ENCODE results near the gene ZCCHC14. TPM values are rescaled to one million over a fixed set of nuclear protein-coding genes. Genes with fewer than 3 reads are reported as not detected.
"Not testable (repeated sequence)": the region's sequence is repeated elsewhere in the genome, so short reads cannot be mapped to it uniquely, and the experiment has no call there.

Gene ZCCHC14
- total RNA-seq, 1 donor from 2014 or later = 15.9 TPM

DNA sequence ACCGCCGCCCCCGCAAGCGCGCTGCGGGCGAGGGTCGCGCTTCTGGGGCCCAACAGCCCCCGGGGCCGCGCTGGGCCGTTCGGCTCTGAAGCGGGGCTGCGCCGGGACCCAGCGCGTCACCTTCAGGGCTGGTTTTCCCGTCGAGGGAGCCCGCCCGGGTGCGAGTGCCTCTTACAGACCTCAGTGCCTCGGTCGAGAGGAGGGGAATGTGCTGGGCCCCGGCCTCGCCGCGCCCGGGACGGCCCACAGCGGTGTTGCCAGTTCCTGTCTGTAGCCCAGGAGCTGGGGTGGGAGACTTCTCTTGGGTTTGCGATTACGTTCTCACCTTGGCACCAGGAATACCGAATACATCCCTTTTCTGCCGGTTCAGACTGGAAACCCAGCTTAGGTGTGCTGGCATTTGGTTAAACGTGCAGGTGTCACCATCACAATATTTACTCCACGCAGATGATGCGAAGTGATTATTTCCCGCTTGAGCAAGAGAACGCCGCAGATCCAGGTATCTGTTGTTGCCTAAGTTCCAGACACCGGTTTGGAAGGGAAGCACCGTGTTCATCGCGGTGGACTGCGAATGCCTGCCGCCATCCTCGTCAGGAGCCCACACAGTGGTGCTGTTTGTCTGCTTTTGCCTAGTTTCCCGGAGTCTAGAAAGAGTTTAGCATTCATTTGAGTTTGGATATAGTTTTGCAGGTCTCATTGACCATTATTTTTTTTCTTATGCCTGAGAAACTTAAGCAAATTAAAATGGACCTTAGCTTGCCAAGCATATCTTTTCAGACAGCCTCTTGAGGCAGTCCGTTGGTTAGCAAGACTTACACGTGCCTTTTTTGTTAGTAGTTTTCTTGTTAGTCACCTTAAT lies 99.8 kb downstream of the ZCCHC14 start:
- H3K4me1 ChIP-seq = peaks cover 65% of the 10 kb centered on the region
- H3K4me3 ChIP-seq = peak overlapping the region; percentile 80
- H3K9me3 ChIP-seq (replicated peaks) = no peaks in the 10 kb centered on the region
- peak overlapping the region; percentile 99 for H3K27ac ChIP-seq (replicated peaks)
- intact Hi-C loops (cut with micrococcal nuclease) = no loop called here
- TF ChIP-seq, protein P1, sequence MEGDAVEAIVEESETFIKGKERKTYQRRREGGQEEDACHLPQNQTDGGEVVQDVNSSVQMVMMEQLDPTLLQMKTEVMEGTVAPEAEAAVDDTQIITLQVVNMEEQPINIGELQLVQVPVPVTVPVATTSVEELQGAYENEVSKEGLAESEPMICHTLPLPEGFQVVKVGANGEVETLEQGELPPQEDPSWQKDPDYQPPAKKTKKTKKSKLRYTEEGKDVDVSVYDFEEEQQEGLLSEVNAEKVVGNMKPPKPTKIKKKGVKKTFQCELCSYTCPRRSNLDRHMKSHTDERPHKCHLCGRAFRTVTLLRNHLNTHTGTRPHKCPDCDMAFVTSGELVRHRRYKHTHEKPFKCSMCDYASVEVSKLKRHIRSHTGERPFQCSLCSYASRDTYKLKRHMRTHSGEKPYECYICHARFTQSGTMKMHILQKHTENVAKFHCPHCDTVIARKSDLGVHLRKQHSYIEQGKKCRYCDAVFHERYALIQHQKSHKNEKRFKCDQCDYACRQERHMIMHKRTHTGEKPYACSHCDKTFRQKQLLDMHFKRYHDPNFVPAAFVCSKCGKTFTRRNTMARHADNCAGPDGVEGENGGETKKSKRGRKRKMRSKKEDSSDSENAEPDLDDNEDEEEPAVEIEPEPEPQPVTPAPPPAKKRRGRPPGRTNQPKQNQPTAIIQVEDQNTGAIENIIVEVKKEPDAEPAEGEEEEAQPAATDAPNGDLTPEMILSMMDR (IDR thresholded peaks at IDR 0.05; ENCODE audit: borderline replicate concordance) = peak; percentile 46
- no peaks in the 10 kb centered on the region for H3K36me3 ChIP-seq
- peak; percentile 34 for DNase-seq
- H3K27me3 ChIP-seq (ENCODE audit: low read depth) = no peaks in the 10 kb centered on the region

DNA sequence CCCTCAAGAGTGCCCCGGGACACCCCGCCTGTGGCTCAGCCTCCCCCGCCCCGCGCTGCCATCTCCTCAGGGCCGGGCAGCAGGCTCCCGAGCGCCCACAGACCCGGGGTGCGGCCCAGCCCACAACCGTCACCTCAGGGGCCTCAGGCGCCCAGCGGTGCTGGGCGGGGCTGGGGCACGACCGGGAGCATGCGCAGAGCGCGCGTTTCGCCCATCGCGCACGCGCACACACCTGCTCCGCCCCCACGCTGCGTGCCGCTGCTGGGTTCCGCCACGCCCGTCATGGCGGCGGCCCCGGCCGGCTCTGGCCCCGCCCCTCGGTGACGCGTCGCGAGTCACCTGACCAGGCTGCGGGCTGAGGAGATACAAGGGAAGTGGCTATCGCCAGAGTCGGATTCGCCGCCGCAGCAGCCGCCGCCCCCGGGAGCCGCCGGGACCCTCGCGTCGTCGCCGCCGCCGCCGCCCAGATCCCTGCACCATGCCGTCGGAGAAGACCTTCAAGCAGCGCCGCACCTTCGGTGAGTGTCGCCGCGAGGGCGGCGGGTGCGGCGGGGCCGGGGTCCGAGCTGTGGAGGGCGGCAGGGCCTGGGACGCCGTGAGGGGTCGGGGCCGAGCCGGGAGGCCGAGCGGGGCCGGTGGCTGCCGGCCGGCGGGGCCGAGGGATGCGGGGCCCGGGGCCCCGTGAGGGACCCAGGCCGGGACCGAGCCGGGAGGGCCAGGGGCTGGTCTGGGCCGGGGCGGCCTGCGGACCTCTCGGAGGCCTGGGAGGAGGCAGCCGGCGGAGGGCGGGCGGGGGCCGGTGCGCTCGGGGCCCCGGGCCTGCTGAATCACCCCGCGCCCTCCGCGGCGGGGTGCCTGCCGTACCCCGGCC lies 100.6 kb downstream of the ZCCHC14 start, which contains the start of gene MAP1LC3B:
TSS of gene MAP1LC3B (plus strand) at position 387 of the 871 bp plus-strand sequence. CDS start at position 479, 92 bp downstream.
- peak within 1 kb of the TSS; percentile 80 for H3K4me3 ChIP-seq
- H3K27me3 ChIP-seq (ENCODE audit: low read depth) = no peaks in the 10 kb centered on the region
- peaks cover 68% of the 10 kb centered on the region for H3K4me1 ChIP-seq
- TF ChIP-seq, protein P1 (IDR thresholded peaks at IDR 0.05; ENCODE audit: borderline replicate concordance) = no peak
- H3K36me3 ChIP-seq = no peaks in the 10 kb centered on the region
- peak within 1 kb of the TSS; percentile 99 for H3K27ac ChIP-seq (replicated peaks)
- peak; percentile 96 for DNase-seq
- intact Hi-C loops (cut with micrococcal nuclease) = no loop called here
- H3K9me3 ChIP-seq (replicated peaks) = no peaks in the 10 kb centered on the region

DNA sequence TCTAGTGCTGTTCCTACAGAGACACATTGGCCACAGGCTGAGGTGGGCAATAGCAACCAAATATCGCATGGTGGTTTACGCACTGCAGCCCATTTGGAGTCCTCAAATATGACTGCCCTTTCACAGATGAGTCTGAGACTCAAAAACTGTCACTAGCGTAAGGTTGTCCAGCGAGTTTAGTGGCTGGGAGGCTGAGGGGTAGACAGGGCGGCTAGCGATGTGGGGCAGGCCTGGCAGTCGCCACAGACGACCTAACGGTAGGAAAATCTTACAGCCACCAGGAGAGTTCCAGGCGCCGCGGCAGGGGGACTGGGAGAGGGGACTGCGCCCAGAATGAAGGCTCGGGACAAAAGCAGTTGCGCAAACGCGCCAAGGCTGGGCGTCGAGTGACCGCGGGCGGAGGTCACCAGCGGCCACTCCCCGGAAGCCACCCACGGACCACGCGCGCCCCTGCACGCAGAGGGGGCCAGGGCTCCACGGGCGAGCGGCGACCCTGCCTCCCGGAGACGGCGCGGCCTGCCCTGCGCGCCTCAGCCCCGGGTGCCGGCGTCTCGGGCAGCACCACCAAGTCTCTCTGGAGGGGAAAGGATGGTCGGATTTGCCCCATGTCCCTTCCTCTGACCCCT lies 101.4 kb downstream of the ZCCHC14 start:
- peak overlapping the region; percentile 99 for H3K27ac ChIP-seq (replicated peaks)
- peaks cover 67% of the 10 kb centered on the region for H3K4me1 ChIP-seq
- H3K36me3 ChIP-seq = no peaks in the 10 kb centered on the region
- intact Hi-C loops (cut with micrococcal nuclease) = no loop called here
- TF ChIP-seq, protein P1 (IDR thresholded peaks at IDR 0.05; ENCODE audit: borderline replicate concordance) = peak; percentile 5
- H3K27me3 ChIP-seq (ENCODE audit: low read depth) = no peaks in the 10 kb centered on the region
- peak overlapping the region; percentile 80 for H3K4me3 ChIP-seq
- no peaks in the 10 kb centered on the region for H3K9me3 ChIP-seq (replicated peaks)
- DNase-seq = peak; percentile 77

DNA sequence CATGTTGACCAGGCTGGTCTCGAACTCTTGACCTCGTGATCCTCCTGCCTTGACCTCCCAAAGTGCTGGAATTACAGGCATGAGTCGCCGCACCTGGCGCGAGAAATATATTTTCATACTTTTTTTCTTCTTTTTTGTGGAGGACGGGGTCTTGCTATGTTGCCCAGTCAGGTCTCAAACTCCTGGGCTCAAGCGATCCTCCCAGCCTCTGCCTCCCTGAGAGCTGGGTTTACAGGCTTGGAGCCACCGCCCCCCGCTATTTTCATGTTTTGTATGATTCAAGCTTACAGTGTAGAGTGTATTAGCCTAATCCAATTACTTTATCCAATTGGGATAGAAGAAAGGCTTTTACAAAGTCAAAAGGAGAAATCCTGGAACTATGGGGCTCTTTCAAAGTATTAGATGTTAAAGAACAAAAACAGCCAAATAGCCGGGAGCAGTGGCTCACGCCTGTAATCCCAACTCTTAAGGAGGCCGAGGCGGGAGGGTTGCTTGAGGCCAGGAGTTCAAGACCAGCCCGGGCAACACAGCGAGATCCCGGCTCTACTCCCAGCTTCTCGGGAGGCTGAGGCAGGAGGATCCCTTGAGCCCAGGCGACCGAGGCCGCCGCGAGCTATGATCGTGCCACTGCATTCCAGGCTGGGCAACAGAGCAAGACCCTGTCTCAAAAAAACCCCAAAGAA lies 102.0 kb downstream of the ZCCHC14 start:
- intact Hi-C loops (cut with micrococcal nuclease) = no loop called here
- Histone ChIP-seq H3K36me3 (no peaks in the 10 kb centered on the region), H3K27me3 (ENCODE audit: low read depth) (no peaks in the 10 kb centered on the region), H3K4me3 (peak overlapping the region; percentile 80), H3K27ac (replicated peaks) (peak overlapping the region; percentile 99), H3K9me3 (replicated peaks) (no peaks in the 10 kb centered on the region), H3K4me1 (peaks cover 66% of the 10 kb centered on the region)
- TF ChIP-seq, protein P1 (IDR thresholded peaks at IDR 0.05; ENCODE audit: borderline replicate concordance) = no peak
- DNase-seq = peak; percentile 16

DNA sequence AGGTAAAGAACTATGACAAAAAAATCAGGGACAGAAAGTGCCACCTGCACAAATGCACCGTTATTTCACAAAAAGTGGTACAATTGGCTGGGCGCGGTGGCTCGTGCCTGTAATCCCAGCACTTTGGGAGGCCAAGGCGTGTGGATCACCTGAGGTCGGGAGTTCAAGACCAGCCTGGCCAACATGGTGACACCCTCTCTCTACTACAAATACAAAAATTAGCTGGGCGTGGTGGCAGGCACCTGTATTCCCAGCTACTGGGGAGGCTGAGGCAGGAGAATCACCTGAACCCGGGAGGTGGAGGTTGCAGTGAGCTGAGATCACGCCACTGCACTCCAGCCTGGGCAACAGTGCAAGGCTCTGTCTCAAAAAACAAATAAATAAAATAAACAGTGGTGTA lies 102.9 kb downstream of the ZCCHC14 start:
- peaks cover 60% of the 10 kb centered on the region for H3K4me1 ChIP-seq

More for the DNA sequence above, 102.9 kb downstream of the ZCCHC14 start:
- H3K4me3 ChIP-seq; H3K9me3 ChIP-seq (replicated peaks); H3K27me3 ChIP-seq (ENCODE audit: low read depth); intact Hi-C loops (cut with micrococcal nuclease); H3K36me3 ChIP-seq: not testable (repeated sequence)
- H3K27ac ChIP-seq (replicated peaks) = peak overlapping the region; percentile 93
- DNase-seq = peak; percentile 2
